ENCODE measurements around the gene CXCL14.

CXCL14 gene, protein sequence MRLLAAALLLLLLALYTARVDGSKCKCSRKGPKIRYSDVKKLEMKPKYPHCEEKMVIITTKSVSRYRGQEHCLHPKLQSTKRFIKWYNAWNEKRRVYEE

GRCh38 chr5:135578685-135579341 is at the start of gene CXCL14:
TSS of gene CXCL14 (minus strand) at chr5:135578991. CDS start at chr5:135578778, 213 bp downstream.
- no peak for DNase-seq (ENCODE audit: low spot score)

GRCh38 chr5:135626636-135627035 is 47.8 kb upstream of the CXCL14 start:
- DNase-seq (ENCODE audit: low spot score), result no peak

DNA sequence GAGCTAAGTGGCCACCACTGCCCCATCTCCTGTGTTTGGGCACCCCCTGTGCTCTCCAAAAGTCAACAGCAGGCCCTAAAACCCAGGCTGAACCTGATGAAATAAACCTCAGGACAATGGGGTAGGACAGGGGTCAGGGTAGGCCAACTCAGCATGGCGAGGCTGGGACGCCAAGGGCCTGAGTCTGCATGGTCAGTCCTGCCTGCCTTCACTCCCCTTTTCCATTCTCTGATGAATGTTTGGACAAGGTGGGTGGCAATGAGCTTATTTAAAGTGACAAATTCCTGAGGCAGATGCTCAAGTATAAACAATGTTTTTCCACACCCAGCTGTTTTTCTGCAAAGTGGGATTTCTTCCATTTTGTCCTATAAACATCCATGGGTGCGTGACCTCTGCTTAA is 47.2 kb upstream of the CXCL14 start:
- no peak for DNase-seq (ENCODE audit: low spot score)

DNA sequence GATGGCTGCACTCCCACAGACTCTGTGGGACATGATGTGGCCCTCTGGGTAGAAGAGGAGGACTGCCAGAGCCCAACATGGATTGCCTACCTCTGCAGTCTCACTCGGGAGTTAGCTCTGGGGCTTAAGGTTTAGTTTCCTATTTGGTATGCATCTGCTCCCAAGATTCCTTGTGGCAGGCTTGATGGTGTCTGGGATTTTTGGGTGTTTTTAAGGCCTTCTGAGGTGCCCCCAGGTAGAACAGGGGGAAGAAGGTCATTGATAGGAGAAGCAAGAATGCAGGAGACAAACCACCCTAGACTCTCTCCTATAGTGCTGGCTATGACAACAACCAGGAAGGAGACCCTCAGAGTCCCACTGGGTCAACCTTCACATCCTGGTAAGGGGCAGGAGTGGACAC is 46.7 kb upstream of the CXCL14 start:
- no peak for DNase-seq (ENCODE audit: low spot score)

GRCh38 chr5:135625061-135625460 is 46.3 kb upstream of the CXCL14 start:
- no peak for DNase-seq (ENCODE audit: low spot score)

DNA sequence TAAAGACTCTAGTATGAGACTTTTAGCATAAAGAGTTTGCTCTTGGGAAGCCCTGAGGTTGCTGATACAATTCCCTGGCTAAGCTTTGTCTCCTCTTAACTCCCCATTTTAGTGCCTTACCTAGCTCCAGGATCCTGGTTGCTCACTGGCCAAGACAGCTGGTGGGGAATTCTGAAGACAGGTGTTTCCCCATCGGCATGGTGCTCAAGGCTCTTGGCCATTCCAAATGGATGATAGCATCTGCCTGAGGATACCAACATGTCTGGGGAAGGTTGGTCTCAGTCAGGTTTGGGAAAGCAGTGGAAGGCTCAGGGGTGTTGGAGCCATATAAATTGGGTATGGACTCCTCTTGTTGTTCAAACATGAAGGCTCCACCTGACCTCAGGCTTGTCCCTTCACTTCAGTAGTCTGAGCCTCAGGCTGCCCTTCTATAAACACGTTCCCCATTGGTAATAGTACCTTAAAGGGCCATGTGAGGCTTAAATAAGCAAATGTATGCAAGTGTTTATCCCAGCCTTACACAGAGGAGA is 44.5 kb upstream of the CXCL14 start:
- no peak for DNase-seq (ENCODE audit: low spot score)

DNA sequence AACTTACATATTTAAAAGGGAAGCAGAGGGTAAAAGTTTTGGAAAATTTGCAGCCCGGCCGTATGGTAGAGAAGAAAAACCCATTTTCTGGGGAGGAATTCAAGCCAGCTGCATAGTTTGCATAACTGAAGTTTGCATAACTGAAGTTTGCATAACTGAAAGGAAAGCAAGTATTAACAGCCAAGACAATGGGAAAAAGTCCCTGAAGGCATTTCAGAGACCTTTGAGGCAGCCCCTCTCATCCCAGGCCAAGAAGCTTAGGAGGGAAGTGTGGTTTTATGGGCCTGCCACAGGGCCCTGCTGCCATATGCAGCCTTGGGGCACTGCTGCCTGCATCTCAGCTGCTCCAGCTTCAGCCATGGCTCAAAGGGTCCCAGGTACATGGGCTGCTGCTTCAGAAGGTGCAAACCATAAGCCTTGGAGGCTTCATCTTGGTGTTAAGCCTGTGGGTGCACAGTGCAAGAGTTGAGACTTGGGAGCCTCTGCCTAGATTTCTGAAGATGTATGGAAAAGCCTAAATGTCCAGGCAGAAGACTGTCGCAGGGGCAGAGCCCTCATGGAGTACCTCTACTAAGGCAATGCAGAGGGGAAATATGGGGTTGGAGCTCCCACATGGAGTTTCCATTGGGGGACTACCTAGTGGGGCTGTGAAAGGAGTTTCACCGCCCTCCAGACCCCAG is 36.9 kb upstream of the CXCL14 start:
- no peak for DNase-seq (ENCODE audit: low spot score)

DNA sequence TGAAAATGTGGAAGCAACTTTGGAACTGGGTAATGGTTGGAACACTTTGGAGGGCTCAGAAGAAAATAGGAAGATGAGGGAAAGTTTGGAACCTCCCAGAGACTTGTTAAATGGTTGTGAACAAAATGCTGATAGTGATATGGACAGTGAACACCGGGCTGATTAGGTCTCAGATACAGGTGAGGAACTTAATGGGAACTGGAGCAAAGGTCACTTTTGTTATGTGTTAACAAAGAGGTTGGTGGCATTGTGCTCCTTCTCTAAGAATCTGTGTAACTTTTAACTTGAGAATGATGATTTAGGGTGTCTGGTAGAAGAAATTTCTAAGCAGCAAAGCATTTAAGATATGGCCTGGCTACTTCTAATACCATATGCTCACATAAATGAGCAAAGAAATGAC is 36.4 kb upstream of the CXCL14 start:
- DNase-seq (ENCODE audit: low spot score), result no peak

- no peak for DNase-seq (ENCODE audit: low spot score)
Measured at GRCh38 chr5:135609981-135610380, 31.2 kb upstream of the CXCL14 start.

GRCh38 chr5:135608761-135609443 is 30.1 kb upstream of the CXCL14 start:
- no peak for DNase-seq (ENCODE audit: low spot score)

GRCh38 chr5:135608361-135608760 is 29.6 kb upstream of the CXCL14 start:
- no peak for DNase-seq (ENCODE audit: low spot score)

GRCh38 chr5:135606431-135606830 is 27.6 kb upstream of the CXCL14 start:
- DNase-seq (ENCODE audit: low spot score), result no peak

GRCh38 chr5:135605221-135605620 is 26.4 kb upstream of the CXCL14 start:
- no peak for DNase-seq (ENCODE audit: low spot score)

DNA sequence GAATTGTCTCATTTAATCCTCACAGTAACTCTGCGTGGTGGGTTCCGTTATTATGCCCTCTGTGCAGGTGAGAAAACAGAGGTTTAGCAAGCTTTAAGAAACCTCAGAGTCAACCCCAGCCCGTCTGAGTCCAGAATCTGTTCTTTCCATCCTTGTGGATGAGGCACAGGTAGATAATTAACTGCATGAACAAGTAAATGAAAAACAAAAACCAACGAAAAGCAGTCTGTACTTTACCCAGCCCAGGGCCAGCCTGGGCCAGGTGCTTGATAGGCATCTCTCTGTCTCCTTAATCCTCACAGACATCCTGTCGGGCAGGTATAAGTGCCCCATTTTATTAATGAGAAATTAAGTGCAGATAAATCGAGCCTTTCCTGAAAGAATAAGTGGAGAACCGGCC is 25.3 kb upstream of the CXCL14 start:
- no peak for DNase-seq (ENCODE audit: low spot score)

DNA sequence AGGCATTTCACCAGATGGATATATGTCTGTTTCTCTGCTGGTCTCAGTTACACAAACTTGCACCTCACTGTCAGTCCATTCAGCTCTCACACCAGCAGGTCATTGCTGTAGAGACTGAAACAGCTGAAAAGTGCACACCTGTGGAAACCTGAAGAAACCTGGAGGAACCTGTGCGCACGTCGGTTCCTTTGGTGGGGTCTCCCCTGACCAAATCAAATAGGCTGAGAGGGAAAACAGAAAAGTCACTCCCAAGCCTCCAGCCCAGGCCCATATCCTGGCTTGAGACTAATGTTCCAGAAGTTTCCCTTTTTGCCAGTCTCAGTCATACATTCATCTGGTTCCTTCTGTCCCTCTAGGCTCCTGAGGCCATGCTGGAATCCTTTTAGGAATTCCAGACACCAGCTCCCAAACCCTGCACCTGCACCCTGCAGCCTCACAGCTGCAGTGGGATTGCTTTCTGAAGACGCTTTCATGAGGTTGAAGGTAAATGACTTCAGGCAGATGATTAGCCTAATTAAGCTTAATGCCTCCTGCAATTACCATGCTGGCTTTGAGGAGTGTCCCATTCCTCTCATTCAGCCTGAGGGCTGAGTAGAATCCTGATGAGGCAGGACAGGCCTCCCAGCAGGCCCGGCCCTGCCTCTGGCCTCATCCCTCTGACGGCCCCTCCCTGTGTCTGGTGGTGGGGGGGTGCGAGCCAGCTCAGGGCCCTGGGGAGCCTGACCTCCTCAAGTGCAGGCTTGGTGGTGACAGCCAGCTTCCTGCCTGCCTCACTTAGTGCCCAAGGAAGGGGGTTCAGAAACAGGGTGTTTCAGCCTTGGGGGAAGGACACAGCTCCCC is 24.3 kb upstream of the CXCL14 start:
- DNase-seq (ENCODE audit: low spot score), result no peak

GRCh38 chr5:135601466-135601865 is 22.7 kb upstream of the CXCL14 start:
- no peak for DNase-seq (ENCODE audit: low spot score)

- DNase-seq (ENCODE audit: low spot score), result no peak
Measured at GRCh38 chr5:135600971-135601381, 22.2 kb upstream of the CXCL14 start.

DNA sequence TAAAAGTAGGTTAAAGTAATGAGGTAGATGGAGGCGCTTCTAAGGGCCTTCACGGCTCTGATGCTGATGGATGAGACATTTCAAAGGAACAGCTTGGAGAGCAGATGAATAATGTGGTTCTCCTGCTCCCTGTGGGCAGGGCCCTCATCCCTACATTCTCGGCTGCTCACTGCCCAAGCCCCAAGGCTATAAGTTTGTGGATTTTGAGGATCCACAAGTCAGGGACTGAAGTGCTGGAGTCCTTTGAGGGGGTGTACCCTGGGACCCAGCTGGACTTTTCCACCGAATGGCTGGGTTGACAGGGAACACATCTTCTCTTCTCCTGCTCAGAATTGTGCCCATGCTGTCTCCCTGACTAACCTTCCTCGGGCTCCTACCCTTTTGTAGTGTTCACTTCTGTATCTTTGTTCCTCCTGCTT is 21.4 kb upstream of the CXCL14 start:
- DNase-seq (ENCODE audit: low spot score), result no peak

GRCh38 chr5:135599421-135600151 is 20.8 kb upstream of the CXCL14 start:
- no peak for DNase-seq (ENCODE audit: low spot score)

DNA sequence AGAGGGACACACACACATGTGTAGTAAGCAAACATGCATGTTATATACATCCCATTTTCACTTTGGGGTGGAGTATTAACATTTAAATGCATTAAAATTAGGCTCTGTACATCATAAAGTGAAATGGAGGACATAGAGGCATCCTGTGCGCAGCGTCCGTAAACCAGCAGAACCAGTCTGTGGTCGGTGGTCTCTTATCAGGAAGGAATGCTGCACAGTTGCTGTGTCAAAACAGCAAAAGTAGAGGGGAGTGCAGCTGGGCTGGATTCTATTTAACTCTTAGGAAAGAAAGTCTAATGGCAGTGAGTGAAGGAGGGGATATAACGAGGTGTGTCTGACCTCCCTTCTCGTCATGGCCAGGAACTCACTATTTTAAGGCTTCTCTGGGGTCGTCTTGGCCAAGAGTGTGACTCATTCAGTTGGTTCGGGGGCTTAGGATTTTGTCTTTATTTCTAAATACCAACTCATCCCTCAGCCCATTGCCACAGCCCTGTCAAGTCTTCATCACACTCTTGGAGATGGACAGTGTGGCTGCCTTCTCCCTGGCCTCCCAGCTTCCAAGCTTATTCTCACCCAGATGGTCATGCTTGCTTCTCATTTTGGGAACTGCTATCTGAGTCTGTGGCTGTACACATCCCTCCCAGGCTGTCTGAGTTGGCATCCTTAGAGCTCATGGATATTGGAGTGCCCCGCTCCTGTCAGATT is 20.1 kb upstream of the CXCL14 start:
- DNase-seq (ENCODE audit: low spot score), result no peak

- DNase-seq (ENCODE audit: low spot score), result no peak
Measured at GRCh38 chr5:135596788-135597187, 18.0 kb upstream of the CXCL14 start.
